ENCODE results near the gene ATG7.

The ATG7 gene

DNA sequence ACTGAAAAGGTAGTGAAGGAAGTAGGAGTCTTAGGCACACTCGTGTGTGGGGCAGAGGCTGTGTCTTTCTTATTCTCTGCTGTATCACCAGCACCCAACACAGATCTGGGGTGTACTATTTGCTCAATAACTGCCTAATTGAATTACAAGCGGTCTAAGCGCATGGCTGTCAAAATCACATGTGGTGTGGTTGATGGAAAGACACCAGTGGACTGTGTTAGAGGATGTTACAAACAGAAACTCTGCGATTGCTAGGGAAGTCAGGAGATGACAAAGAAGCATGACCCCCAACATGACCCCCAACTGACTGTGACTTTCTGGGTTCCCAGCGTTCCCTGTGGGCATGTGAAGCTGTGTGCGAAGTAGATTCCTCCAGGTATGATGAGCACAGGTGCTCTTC is 32.0 kb downstream of the ATG7 start:
- TF ChIP-seq, protein P1, sequence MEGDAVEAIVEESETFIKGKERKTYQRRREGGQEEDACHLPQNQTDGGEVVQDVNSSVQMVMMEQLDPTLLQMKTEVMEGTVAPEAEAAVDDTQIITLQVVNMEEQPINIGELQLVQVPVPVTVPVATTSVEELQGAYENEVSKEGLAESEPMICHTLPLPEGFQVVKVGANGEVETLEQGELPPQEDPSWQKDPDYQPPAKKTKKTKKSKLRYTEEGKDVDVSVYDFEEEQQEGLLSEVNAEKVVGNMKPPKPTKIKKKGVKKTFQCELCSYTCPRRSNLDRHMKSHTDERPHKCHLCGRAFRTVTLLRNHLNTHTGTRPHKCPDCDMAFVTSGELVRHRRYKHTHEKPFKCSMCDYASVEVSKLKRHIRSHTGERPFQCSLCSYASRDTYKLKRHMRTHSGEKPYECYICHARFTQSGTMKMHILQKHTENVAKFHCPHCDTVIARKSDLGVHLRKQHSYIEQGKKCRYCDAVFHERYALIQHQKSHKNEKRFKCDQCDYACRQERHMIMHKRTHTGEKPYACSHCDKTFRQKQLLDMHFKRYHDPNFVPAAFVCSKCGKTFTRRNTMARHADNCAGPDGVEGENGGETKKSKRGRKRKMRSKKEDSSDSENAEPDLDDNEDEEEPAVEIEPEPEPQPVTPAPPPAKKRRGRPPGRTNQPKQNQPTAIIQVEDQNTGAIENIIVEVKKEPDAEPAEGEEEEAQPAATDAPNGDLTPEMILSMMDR (IDR thresholded peaks at IDR 0.05) = no peak

DNA sequence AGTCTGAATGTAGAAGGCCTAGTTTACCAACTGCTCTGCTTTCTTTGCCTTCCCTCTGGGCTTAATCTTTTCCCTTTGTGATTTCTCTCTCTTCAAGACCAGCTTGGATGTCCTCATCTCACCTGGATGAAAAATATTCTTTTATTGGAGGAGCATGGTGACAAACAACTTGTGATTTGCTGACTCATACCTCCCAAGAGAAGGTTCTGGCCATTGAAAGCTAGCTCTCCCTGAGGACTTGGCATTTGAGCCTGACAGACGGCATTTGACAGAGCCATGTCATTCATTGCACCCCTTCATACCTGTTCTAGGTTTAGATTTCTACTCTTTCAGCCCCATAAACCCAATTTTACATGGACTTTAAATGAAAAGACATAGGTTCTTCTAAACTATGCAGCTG is 33.3 kb downstream of the ATG7 start:
- TF ChIP-seq, protein P1 (IDR thresholded peaks at IDR 0.05) = no peak

DNA sequence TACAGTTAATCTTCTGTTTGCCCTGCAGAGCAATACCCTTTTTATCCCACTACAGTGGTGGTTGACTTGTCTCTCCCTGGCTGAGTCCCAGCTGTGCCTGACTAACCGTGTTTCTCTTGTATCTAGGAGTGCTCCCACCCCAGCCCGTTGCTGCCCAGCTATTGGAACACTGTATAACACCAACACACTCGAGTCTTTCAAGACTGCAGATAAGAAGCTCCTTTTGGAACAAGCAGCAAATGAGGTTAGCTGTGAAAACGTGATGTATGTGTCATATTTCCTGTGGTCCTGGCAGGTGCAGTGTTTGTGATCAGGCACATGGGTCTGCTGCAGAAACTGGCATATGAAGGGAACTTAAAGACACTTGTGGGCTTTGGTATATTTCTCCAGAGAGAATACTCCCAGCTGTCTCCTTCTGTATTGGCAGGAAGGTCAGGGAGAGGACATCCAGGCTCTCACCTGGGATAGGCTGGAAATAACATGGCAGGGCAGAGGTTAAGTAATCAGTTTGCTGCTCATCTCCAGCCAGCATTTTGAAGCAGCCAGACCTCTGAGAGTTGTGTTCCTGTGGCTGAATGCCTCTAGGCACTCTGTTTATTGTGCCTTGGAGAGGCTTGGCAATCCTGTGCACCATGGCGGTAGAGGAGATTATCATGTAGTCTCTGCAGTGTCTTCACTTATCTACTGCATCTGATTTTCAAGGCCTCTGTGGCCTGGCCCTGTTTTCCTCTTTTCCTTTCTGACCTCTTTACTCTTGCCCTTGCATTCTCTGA is 34.8 kb downstream of the ATG7 start:
- TF ChIP-seq, protein P1 (IDR thresholded peaks at IDR 0.05) = no peak

DNA sequence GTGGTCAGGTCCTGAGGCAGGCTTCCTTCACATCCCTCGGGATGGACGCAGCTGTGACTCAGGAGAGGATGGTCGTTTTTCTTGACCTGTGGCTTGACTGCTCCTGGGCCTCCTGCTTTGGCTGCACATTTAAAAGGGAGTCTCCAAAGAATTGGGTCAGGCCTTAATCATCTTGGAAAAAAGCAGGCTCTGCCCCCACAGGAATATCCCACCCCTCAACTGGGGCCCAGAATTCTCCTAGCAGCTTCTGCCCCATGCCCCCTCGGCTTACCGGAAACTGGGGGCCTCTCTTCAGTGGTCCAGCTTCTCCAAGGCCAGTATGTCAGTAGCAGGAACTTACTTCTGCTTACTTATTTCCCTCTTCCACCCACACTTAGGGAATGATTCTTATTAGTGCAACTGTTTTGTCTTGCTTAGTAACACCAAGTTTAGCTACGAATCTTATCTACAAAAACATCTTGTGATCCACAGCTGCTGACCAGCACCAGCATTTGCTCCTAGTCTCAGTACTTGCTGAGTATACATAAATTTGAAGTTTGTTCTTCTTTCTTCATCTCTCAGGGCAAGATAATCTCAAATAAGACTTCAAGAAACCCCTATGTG is 35.7 kb downstream of the ATG7 start:
- TF ChIP-seq, protein P1 (IDR thresholded peaks at IDR 0.05) = no peak

DNA sequence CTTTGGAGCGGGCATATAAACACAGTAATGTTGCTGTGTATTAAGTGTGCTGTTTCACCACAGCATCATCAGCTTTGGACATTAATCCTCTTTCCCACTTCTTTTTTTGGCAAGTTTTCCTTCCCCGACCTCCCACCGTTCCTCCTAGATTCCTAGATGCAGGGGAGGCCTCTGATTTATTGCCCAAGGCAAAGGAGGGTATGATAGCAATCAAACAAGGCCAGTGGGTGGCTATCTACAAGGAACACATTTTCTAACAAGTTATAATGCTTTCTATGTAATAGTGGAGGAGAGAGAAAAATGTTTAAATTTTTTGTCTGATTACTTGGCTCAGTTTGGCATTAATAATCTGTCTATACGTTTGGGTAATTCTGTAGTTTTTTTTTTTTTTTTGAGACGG is 38.1 kb downstream of the ATG7 start:
- TF ChIP-seq, protein P1 (IDR thresholded peaks at IDR 0.05) = no peak

DNA sequence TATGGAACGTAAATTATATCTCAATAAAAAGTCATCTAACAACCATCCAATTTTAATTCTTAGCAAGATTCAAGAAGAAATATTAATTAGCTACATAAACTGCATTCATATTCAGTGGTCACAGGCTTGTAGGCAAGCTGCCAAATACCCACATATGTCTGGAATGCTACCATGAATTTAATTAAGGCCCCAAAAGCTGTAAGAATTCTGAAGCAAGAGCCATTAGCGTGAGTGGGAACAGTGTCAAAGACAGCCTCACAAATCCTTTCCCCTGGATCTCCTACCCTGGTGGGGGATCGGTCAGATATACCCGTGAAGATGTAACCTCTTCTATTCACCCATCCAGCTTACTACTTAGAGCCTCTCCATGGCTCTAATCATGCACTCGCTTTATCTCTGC is 40.0 kb downstream of the ATG7 start:
- TF ChIP-seq, protein P1 (IDR thresholded peaks at IDR 0.05) = no peak

DNA sequence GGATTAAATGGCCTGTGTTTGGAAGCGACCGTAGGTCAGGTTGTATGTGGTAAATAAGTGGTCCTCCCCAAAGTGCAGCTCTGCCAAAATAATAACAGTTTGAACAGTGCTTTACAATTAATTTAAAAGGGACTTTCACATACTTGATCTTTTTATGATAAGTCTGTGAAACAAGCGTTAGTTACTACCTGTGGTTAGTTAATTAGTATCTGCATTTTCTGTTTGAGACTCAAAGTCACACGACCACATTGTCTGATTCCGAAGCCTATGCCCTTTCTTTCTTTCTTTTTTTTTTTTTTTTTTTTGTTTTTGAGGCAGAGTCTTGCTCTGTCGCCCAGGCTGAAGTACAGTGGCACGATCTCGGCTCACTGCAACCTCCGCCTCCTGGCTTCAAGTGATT is 45.1 kb downstream of the ATG7 start:
- TF ChIP-seq, protein P1 (IDR thresholded peaks at IDR 0.05) = no peak
